Nephron progenitor cell (in vitro differentiated cells): ENCODE measurements around the gene BTG1.

ENCODE experiments used
- DNase-seq: peaks from one replicate; pipeline ENCODE4 v3.0.0; 2021
- H3K27ac Mint-ChIP-seq: 2 replicates; pipeline ENCODE4 v1.8.0; 2021; ENCODE audit warnings: mild to moderate bottlenecking, moderate library complexity, mixed read lengths
- H3K27me3 Mint-ChIP-seq: 2 replicates; pipeline ENCODE4 v1.8.0; 2021; ENCODE audit warnings: mild to moderate bottlenecking, low read depth, mixed read lengths; ENCODE audit not compliant: poor library complexity
- H3K36me3 Mint-ChIP-seq: 2 replicates; pipeline ENCODE4 v1.8.0; 2021; ENCODE audit warnings: low read depth, mixed read lengths
- H3K4me1 Mint-ChIP-seq: 2 replicates; pipeline ENCODE4 v1.8.0; 2021; ENCODE audit warnings: mixed read lengths
- H3K4me3 Mint-ChIP-seq: 2 replicates; pipeline ENCODE4 v1.8.0; 2021; ENCODE audit warnings: mild to moderate bottlenecking, moderate library complexity, mixed read lengths
- H3K9me3 Mint-ChIP-seq: 2 replicates; pipeline ENCODE4 v1.8.0; 2021; ENCODE audit warnings: mild to moderate bottlenecking, moderate library complexity, mixed read lengths
- TF ChIP-seq, protein P1 (sequence below): fragments of 200-600 bp; sonication (generic); IDR thresholded peaks from 2 replicates; pipeline ENCODE4 v1.5.0; 2021; ENCODE audit warnings: antibody characterized with exemption

BTG1 gene

DNA sequence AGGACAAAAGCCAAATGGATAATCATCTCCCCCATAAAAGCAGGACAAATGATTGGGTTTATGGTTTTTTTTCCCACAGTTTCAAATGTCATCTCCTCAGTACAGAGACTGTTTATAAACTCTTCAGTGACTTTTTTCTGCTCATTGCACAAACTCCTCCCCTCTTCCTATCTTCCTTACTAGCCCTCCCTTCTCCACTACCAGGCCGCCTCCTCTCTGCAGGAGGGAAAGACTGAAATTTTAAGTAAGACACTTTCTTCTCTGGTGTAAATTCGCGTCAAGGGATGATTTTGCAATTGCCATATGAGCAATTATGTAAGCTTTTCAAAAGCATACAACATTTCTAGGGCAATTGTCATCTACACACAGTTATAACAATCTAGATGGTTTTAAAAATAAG, 37.0 kb downstream of the BTG1 start:
- H3K27ac Mint-ChIP-seq = peak overlapping the region; percentile 0

DNA sequence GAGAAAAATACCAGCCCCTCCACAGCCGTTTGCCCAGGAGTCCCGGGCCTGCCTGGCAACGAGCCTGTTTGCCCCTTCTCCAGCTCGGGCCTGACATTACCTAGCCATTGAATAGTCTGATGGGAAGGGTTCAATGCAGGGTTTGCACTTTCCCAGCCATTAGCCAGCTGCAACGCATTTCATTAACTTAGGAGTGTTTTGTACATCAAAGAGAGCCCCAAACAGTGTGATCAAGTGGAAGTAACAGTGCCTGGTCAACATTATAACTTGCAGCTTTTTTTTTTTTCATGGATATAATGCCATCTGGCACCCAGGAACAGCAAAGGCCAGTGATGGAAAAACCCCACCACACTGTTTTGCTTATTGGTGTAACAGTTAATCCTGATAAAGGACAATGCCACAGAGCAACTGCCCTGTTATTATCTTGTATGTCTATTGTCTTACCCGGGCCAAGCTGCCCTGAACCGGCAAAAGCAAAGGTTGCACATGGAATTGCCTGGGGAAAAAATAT, 38.0 kb downstream of the BTG1 start:
- peaks cover 43% of the 10 kb centered on the region for H3K4me1 Mint-ChIP-seq
- peaks cover 3% of the 10 kb centered on the region for H3K9me3 Mint-ChIP-seq
- H3K27ac Mint-ChIP-seq = peak overlapping the region; percentile 92
- no peak for DNase-seq
- TF ChIP-seq, protein P1, sequence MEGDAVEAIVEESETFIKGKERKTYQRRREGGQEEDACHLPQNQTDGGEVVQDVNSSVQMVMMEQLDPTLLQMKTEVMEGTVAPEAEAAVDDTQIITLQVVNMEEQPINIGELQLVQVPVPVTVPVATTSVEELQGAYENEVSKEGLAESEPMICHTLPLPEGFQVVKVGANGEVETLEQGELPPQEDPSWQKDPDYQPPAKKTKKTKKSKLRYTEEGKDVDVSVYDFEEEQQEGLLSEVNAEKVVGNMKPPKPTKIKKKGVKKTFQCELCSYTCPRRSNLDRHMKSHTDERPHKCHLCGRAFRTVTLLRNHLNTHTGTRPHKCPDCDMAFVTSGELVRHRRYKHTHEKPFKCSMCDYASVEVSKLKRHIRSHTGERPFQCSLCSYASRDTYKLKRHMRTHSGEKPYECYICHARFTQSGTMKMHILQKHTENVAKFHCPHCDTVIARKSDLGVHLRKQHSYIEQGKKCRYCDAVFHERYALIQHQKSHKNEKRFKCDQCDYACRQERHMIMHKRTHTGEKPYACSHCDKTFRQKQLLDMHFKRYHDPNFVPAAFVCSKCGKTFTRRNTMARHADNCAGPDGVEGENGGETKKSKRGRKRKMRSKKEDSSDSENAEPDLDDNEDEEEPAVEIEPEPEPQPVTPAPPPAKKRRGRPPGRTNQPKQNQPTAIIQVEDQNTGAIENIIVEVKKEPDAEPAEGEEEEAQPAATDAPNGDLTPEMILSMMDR = no peak
- H3K4me3 Mint-ChIP-seq = peak overlapping the region; percentile 62
- H3K36me3 Mint-ChIP-seq = no peaks in the 10 kb centered on the region
- peaks cover 4% of the 10 kb centered on the region for H3K27me3 Mint-ChIP-seq

More for the DNA sequence above, 37.0 kb downstream of the BTG1 start:
- Mint-ChIP-seq H3K27me3 (peaks cover 4% of the 10 kb centered on the region), H3K4me3 (peak overlapping the region; percentile 1), H3K36me3 (no peaks in the 10 kb centered on the region), H3K9me3 (peaks cover 3% of the 10 kb centered on the region), H3K4me1 (peaks cover 43% of the 10 kb centered on the region)
- DNase-seq = no peak
- TF ChIP-seq, protein P1 = no peak

DNA sequence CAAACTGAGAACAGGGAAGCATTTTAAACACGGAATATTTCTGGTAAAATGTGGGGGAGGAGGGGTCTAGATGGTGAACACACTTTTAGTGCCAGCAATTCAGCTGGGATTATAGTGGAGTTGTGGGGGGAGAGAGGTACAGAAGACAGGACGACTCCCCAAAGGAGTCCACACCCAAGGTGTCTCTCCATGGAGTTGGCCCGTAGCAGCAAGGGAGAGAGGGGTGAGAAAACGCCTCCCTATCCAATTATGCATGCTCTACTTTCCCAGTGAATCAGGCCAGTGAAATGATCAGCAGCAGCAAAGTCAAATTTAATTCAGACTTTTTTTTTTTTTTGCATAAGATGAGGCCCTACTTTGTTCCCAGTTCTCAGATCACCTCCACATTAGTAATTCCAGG, 38.6 kb downstream of the BTG1 start:
- DNase-seq = no peak
- TF ChIP-seq, protein P1 = no peak
- Mint-ChIP-seq H3K9me3 (peaks cover 3% of the 10 kb centered on the region), H3K36me3 (no peaks in the 10 kb centered on the region), H3K27ac (peak overlapping the region; percentile 21), H3K4me3 (peak overlapping the region; percentile 7), H3K4me1 (peaks cover 43% of the 10 kb centered on the region), H3K27me3 (peaks cover 4% of the 10 kb centered on the region)

DNA sequence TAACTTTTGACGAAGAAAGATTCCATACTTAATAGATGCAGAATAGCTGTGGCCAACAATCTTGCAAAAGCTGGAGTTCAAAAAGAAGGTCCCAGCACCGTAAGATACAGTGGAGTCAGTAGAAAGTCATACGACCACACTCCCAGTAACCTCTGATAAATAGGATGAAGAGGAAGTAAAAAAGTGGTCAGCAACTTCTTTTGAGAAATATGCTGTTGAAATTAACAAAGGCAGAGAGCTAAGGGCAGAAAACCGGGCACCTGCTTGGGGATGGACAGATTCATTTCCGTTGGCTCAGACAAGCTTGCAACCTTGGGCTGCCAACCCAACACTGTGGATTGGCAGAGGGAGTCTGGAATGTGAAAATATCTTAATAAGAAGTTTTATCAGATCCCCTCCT, 40.0 kb downstream of the BTG1 start:
- peaks cover 3% of the 10 kb centered on the region for H3K9me3 Mint-ChIP-seq
- peaks cover 4% of the 10 kb centered on the region for H3K27me3 Mint-ChIP-seq
- DNase-seq = no peak
- no peak overlapping the region for H3K27ac Mint-ChIP-seq
- peaks cover 42% of the 10 kb centered on the region for H3K4me1 Mint-ChIP-seq
- TF ChIP-seq, protein P1 = no peak
- no peak overlapping the region for H3K4me3 Mint-ChIP-seq
- peaks cover under 1% of the 10 kb centered on the region for H3K36me3 Mint-ChIP-seq

DNA sequence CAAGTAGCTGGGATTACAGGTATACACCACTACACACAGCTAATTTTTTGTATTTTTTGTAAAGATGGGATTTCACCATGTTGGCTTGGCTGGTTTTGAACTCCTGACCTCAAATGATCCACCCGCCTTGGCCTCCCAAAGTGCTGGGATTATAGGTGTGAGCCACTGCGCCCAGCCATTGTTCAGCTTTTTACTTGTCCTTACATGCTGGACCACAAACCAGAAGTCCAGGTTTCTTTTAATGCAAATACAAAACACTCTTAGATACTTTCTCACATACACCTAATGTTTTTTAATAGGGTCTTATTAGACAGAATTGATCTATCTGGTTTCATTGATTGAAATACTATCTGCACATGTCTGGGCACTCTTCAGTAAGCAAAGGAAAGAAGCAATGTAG, 40.5 kb downstream of the BTG1 start:
- TF ChIP-seq, protein P1 = no peak
- H3K4me3 Mint-ChIP-seq = no peak overlapping the region
- peaks cover 6% of the 10 kb centered on the region for H3K36me3 Mint-ChIP-seq
- H3K4me1 Mint-ChIP-seq = peaks cover 36% of the 10 kb centered on the region
- H3K27me3 Mint-ChIP-seq = peaks cover 4% of the 10 kb centered on the region
- H3K9me3 Mint-ChIP-seq = peaks cover 7% of the 10 kb centered on the region
- DNase-seq = no peak
- H3K27ac Mint-ChIP-seq = no peak overlapping the region

DNA sequence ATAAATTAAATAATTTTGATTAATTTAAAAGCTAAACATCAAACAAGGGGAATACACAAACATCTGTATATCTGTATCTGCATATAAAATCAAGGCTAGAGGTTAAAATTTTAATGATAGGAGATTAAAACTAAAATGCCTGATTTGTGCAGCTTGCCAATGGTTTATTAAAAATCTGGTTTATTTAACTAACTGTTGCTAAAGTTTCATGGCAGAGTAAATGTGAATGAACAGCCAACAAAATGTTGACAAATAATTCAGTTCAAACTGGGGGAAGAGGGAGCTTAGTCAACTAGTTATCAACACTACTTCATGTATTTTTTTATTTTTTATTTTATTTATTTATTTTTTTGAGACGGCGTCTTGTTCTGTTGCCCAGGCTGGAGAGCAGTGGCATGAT, 43.0 kb downstream of the BTG1 start:
- H3K36me3 Mint-ChIP-seq = peaks cover 15% of the 10 kb centered on the region
- no peak overlapping the region for H3K4me3 Mint-ChIP-seq
- H3K27me3 Mint-ChIP-seq = peaks cover 4% of the 10 kb centered on the region
- DNase-seq = no peak
- H3K9me3 Mint-ChIP-seq = peaks cover 14% of the 10 kb centered on the region
- H3K4me1 Mint-ChIP-seq = peaks cover 13% of the 10 kb centered on the region
- no peak overlapping the region for H3K27ac Mint-ChIP-seq
- TF ChIP-seq, protein P1 = no peak
